Fibroblast of lung (primary cell): ENCODE measurements around the gene PDE4D. TPM values are rescaled to one million over a fixed set of nuclear protein-coding genes. Genes with fewer than 3 reads are reported as not detected.
A peak's percentile ranks its signal among the peaks of the same experiment; 100 is the strongest.

Source experiments
- DNase-seq, 2 donors: peaks; one replicate each; pipeline versions ENCODE4 v3.0.0 to v3.0.0-alpha.2; 2010; ENCODE audit warnings: low read depth in 2 of 2
- H2AFZ ChIP-seq: 2 replicates; pipeline ENCODE4 v1.5.1; 2012; ENCODE audit warnings: low read length, control low read depth, inconsistent platforms
- H3K27ac ChIP-seq: 2 replicates; pipeline ENCODE4 v1.5.1; 2011; ENCODE audit warnings: low read length, control low read depth; ENCODE audit not compliant: insufficient read depth
- H3K27me3 ChIP-seq: 2 replicates; pipeline ENCODE4 v1.5.1; 2011; ENCODE audit warnings: mild to moderate bottlenecking, low read length; ENCODE audit not compliant: control insufficient read depth, insufficient read depth
- H3K36me3 ChIP-seq: 2 replicates; pipeline ENCODE4 v1.5.1; 2011; ENCODE audit warnings: low read length; ENCODE audit not compliant: control insufficient read depth, insufficient read depth
- H3K4me1 ChIP-seq: 2 replicates; pipeline ENCODE4 v1.5.1; 2011; ENCODE audit warnings: low read length; ENCODE audit not compliant: control insufficient read depth, insufficient read depth; ENCODE audit errors: extremely low read depth
- H3K4me2 ChIP-seq: 2 replicates; pipeline ENCODE4 v1.5.1; 2011; ENCODE audit warnings: low read length, control low read depth; ENCODE audit not compliant: insufficient read depth; ENCODE audit errors: extremely low read depth
- H3K4me3 ChIP-seq, 4 experiments: fragments of 200-600 bp in 1 of 4; sonication (generic) in 1 of 4; replicated peaks in 1 of 4; 2 replicates each; pipeline ENCODE4 v1.5.1; 2011 to 2016; ENCODE audit warnings: low read length in 4 of 4, low read depth in 3 of 4, mild to moderate bottlenecking in 3 of 4, control low read depth in 2 of 4, inconsistent platforms in 1 of 4, mixed read lengths in 1 of 4; ENCODE audit not compliant: insufficient read depth in 1 of 4; ENCODE audit errors: control extremely low read depth in 1 of 4
- H3K79me2 ChIP-seq: 2 replicates; pipeline ENCODE4 v1.5.1; 2012; ENCODE audit warnings: mild to moderate bottlenecking, low read length, inconsistent platforms; ENCODE audit not compliant: control insufficient read depth, insufficient read depth
- H3K9ac ChIP-seq: 2 replicates; pipeline ENCODE4 v1.5.1; 2011; ENCODE audit warnings: mild to moderate bottlenecking, low read length, control low read depth; ENCODE audit not compliant: insufficient read depth
- H3K9me3 ChIP-seq: 2 replicates; pipeline ENCODE4 v1.5.1; 2012; ENCODE audit warnings: low read depth, low read length; ENCODE audit not compliant: control insufficient read depth, insufficient read depth
- H4K20me1 ChIP-seq: 2 replicates; pipeline ENCODE4 v1.5.1; 2011; ENCODE audit warnings: low read length; ENCODE audit not compliant: control insufficient read depth, insufficient read depth; ENCODE audit errors: extremely low read depth
- CTCF ChIP-seq, 2 donors: IDR thresholded peaks in 1 of 2; conservative IDR thresholded peaks in 1 of 2; 1 replicate in 1 of 2; 2 replicates in 1 of 2; pipeline ENCODE4 v1.5.1; 2011 to 2012; ENCODE audit warnings: low read length in 2 of 2, control low read depth in 1 of 2, inconsistent platforms in 1 of 2, low read depth in 1 of 2, mild to moderate bottlenecking in 1 of 2
- EZH2 ChIP-seq: IDR thresholded peaks from 2 replicates; pipeline ENCODE4 v1.5.1; 2012; ENCODE audit warnings: low read length, control low read depth, mild to moderate bottlenecking; ENCODE audit errors: missing control alignments
- polyA plus RNA-seq, 2 donors: library from polyadenylated mRNA; depleted of rRNA in 1 of 2; stranded (reverse) in 1 of 2; unstranded in 1 of 2; fragments of >200 nt; gene quantifications; 2 replicates each; pipeline ENCODE4 v1.2.1, GENCODE V29; 2011 to 2012; ENCODE audit warnings: missing spikeins in 1 of 2
- total RNA-seq: library from RNA; depleted of rRNA; stranded (reverse); fragments of >200 nt; gene quantifications from 2 replicates; pipeline ENCODE4 v1.2.1, GENCODE V29; 2014

Gene PDE4D
- total and polyA plus RNA-seq, 2 donors (not counting 1 experiment from before 2014, with no cell fraction given): 2.1 to 8.3 TPM

GRCh38 chr5:59789894-59790293 is 103.6 kb downstream of the PDE4D start:
- no peak for TF ChIP-seq CTCF (conservative IDR thresholded peaks at IDR 0.05 in 1 of 2, IDR thresholded peaks at IDR 0.05 in 1 of 2; ENCODE audit: low read depth in 1 of 2, low read length in 2 of 2)
- no peak for TF ChIP-seq EZH2
- DNase-seq: no peak
- H3K79me2 ChIP-seq: no peaks in the 10 kb centered on the region
- no peak overlapping the region for H3K4me2 ChIP-seq
- no peaks in the 10 kb centered on the region for H3K9me3 ChIP-seq
- H3K36me3 ChIP-seq: no peaks in the 10 kb centered on the region
- H3K27me3 ChIP-seq: no peaks in the 10 kb centered on the region
- no peak overlapping the region for H3K27ac ChIP-seq
- H3K4me1 ChIP-seq: no peaks in the 10 kb centered on the region
- no peak overlapping the region for H2AFZ ChIP-seq
- H3K4me3 ChIP-seq: no peak overlapping the region
- H4K20me1 ChIP-seq: no peaks in the 10 kb centered on the region
- no peak overlapping the region for H3K9ac ChIP-seq

DNA sequence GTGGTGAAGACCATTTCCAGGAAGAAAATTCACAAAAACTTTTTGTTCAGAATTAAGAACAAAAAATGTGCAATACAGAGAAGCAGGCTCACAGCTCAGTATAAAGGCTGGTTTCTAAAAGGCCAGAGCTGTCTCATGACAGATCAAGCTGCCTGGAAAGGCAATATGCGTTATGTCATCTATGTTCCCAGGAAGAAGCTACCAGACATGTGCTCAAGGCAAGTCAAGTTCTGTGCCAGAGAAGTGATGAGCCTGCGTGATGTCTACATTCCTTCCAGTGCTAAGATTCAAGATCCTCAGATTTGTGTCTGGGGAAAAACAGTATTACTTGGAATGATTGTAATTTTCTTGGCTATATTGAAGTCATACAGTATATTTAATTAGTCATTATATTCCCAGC is 104.3 kb downstream of the PDE4D start:
- Histone ChIP-seq H3K4me2 (no peak overlapping the region), H3K27ac (no peak overlapping the region), H4K20me1 (no peaks in the 10 kb centered on the region), H3K4me1 (no peaks in the 10 kb centered on the region), H3K9ac (no peak overlapping the region), H2AFZ (no peak overlapping the region), H3K36me3 (no peaks in the 10 kb centered on the region), H3K4me3 (no peak overlapping the region), H3K27me3 (no peaks in the 10 kb centered on the region), H3K79me2 (no peaks in the 10 kb centered on the region), H3K9me3 (no peaks in the 10 kb centered on the region)
- peak in 1 of 2 donors; percentile 38 for DNase-seq
- no peak for TF ChIP-seq CTCF (conservative IDR thresholded peaks at IDR 0.05 in 1 of 2, IDR thresholded peaks at IDR 0.05 in 1 of 2; ENCODE audit: low read depth in 1 of 2, low read length in 2 of 2)

DNA sequence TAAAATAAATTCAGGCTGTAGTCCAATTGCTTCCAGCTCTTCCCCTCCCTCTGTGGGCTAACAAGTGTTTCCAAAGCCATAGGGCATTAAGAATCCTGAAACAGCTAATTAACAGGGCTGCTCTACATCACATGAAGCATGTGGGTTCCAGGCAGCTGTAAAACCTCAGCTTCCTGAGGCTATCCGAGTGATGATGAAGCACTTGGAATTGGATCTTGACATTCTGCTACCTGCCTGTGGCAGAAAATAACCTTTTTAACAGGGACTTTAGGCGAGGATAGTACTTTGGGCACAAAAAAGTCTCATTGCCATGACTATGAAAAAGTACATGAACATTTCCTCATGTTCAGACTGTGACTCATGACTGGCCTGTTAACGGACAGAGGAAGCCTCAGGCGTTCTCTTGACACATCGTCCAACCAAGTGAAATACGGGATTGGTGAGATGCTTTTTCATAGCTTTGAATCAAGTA is 107.2 kb downstream of the PDE4D start:
- Histone ChIP-seq H3K4me1 (no peaks in the 10 kb centered on the region), H3K9me3 (no peaks in the 10 kb centered on the region), H3K9ac (no peak overlapping the region), H4K20me1 (no peaks in the 10 kb centered on the region), H3K4me3 (no peak overlapping the region), H3K4me2 (no peak overlapping the region), H3K27ac (no peak overlapping the region), H3K36me3 (no peaks in the 10 kb centered on the region), H3K79me2 (no peaks in the 10 kb centered on the region), H2AFZ (no peak overlapping the region), H3K27me3 (no peaks in the 10 kb centered on the region)
- no peak for TF ChIP-seq CTCF (conservative IDR thresholded peaks at IDR 0.05 in 1 of 2, IDR thresholded peaks at IDR 0.05 in 1 of 2; ENCODE audit: low read depth in 1 of 2, low read length in 2 of 2)
- TF ChIP-seq EZH2: no peak
- peak; percentile 58 to 92 for DNase-seq
